GM12875 (cell line): ENCODE results near the gene TARBP1.

ENCODE experiments used
- H3K4me3 ChIP-seq: one replicate; pipeline ENCODE4 v1.5.1; 2011; ENCODE audit warnings: low read depth, low read length, control low read depth
- CTCF ChIP-seq: IDR thresholded peaks from 2 replicates; pipeline ENCODE4 v1.5.1; 2011; ENCODE audit warnings: low read depth, mild to moderate bottlenecking, control low read depth, inconsistent platforms, low read length, moderate library complexity, borderline replicate concordance; ENCODE audit not compliant: insufficient read depth

The TARBP1 gene

GRCh38 chr1:234489007-234489697 lies 10.2 kb upstream of the TARBP1 start:
- no peak for TF ChIP-seq CTCF
- no peak overlapping the region for H3K4me3 ChIP-seq

GRCh38 chr1:234488054-234489006 lies 9.4 kb upstream of the TARBP1 start:
- no peak for TF ChIP-seq CTCF

GRCh38 chr1:234486858-234487840 lies 8.2 kb upstream of the TARBP1 start:
- peak; percentile 59; the same call in 1 of the 2 replicates for TF ChIP-seq CTCF

More at GRCh38 chr1:234488054-234489006, 9.4 kb upstream of the TARBP1 start:
- no peak overlapping the region for H3K4me3 ChIP-seq

GRCh38 chr1:234484991-234485739 lies 6.2 kb upstream of the TARBP1 start:
- H3K4me3 ChIP-seq = no peak overlapping the region
- TF ChIP-seq CTCF = no peak

More at GRCh38 chr1:234486858-234487840, 8.2 kb upstream of the TARBP1 start:
- no peak overlapping the region for H3K4me3 ChIP-seq

- no peak for TF ChIP-seq CTCF
- H3K4me3 ChIP-seq = no peak overlapping the region
Observed at GRCh38 chr1:234484218-234484617, 5.2 kb upstream of the TARBP1 start.

- TF ChIP-seq CTCF = no peak
- no peak overlapping the region for H3K4me3 ChIP-seq
Observed at GRCh38 chr1:234481771-234482170, 2.8 kb upstream of the TARBP1 start.
